ENCODE data around the gene KSR2. TPM values are rescaled to one million over a fixed set of nuclear protein-coding genes. Genes with fewer than 3 reads are reported as not detected.

KSR2 gene
- total RNA-seq, 2 donors from 2014 or later = 0.66 to 1.0 TPM

GRCh38 chr12:117481470-117481869, 487.3 kb downstream of the KSR2 start:
- H3K4me1 ChIP-seq = no peaks in the 10 kb centered on the region
- no peaks in the 10 kb centered on the region for H3K36me3 ChIP-seq (replicated peaks in 1 of 2; ENCODE audit: insufficient read depth in 1 of 2, low read depth in 2 of 2)
- no peak for ATAC-seq
- intact Hi-C loops (cut with DNase I) = no loop called here
- TF ChIP-seq POLR2A (IDR thresholded peaks at IDR 0.05) = no peak
- TF ChIP-seq, protein P1, sequence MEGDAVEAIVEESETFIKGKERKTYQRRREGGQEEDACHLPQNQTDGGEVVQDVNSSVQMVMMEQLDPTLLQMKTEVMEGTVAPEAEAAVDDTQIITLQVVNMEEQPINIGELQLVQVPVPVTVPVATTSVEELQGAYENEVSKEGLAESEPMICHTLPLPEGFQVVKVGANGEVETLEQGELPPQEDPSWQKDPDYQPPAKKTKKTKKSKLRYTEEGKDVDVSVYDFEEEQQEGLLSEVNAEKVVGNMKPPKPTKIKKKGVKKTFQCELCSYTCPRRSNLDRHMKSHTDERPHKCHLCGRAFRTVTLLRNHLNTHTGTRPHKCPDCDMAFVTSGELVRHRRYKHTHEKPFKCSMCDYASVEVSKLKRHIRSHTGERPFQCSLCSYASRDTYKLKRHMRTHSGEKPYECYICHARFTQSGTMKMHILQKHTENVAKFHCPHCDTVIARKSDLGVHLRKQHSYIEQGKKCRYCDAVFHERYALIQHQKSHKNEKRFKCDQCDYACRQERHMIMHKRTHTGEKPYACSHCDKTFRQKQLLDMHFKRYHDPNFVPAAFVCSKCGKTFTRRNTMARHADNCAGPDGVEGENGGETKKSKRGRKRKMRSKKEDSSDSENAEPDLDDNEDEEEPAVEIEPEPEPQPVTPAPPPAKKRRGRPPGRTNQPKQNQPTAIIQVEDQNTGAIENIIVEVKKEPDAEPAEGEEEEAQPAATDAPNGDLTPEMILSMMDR (IDR thresholded peaks at IDR 0.05) = no peak
- no peaks in the 10 kb centered on the region for H3K9me3 ChIP-seq
- WGBS, 2 donors = 86 to 100% methylated on average over 1 of the region's 1 CpG
- no peak overlapping the region for H3K27ac ChIP-seq
- DNase-seq = no peak
- no peak overlapping the region for H3K4me3 ChIP-seq
- no peaks in the 10 kb centered on the region for H3K27me3 ChIP-seq

GRCh38 chr12:117476341-117476740, 492.4 kb downstream of the KSR2 start:
- Histone ChIP-seq H3K27ac (no peak overlapping the region), H3K36me3 (replicated peaks in 1 of 2; ENCODE audit: insufficient read depth in 1 of 2, low read depth in 2 of 2) (no peaks in the 10 kb centered on the region), H3K4me3 (no peak overlapping the region), H3K27me3 (no peaks in the 10 kb centered on the region), H3K9me3 (no peaks in the 10 kb centered on the region), H3K4me1 (no peaks in the 10 kb centered on the region)
- no peak for DNase-seq
- 96% methylated on average over 5 to 7 of the region's 7 CpGs for WGBS, 2 donors
- no peak for ATAC-seq
- intact Hi-C loops (cut with DNase I) = no loop called here
- no peak for TF ChIP-seq POLR2A (IDR thresholded peaks at IDR 0.05)
- TF ChIP-seq, protein P1 (IDR thresholded peaks at IDR 0.05) = no peak

- no peak overlapping the region for H3K27ac ChIP-seq
- WGBS, 2 donors = 59 to 68% methylated on average over 3 of the region's 3 CpGs
- no peaks in the 10 kb centered on the region for H3K4me1 ChIP-seq
- intact Hi-C loops (cut with DNase I) = no loop called here
- no peak for DNase-seq
- H3K4me3 ChIP-seq = no peak overlapping the region
- no peak for ATAC-seq
- no peaks in the 10 kb centered on the region for H3K27me3 ChIP-seq
- no peaks in the 10 kb centered on the region for H3K9me3 ChIP-seq
- H3K36me3 ChIP-seq (replicated peaks in 1 of 2; ENCODE audit: insufficient read depth in 1 of 2, low read depth in 2 of 2) = no peaks in the 10 kb centered on the region
- TF ChIP-seq, protein P1 (IDR thresholded peaks at IDR 0.05) = no peak
Measured at GRCh38 chr12:117473856-117474255, 494.9 kb downstream of the KSR2 start.

- H3K4me3 ChIP-seq = no peak overlapping the region
- ATAC-seq (no peak), DNase-seq (peak in 2 of 4 donors; percentile 20 to 41)
- intact Hi-C loops (cut with DNase I) = no loop called here
- no peak overlapping the region for H3K27ac ChIP-seq
- H3K36me3 ChIP-seq (replicated peaks in 1 of 2; ENCODE audit: insufficient read depth in 1 of 2, low read depth in 2 of 2) = no peaks in the 10 kb centered on the region
- TF ChIP-seq, protein P1 (IDR thresholded peaks at IDR 0.05) = peak; percentile 5 to 45 (median 42)
- no peak for TF ChIP-seq POLR2A (IDR thresholded peaks at IDR 0.05)
- 46 to 59% methylated on average over 5 of the region's 5 CpGs for WGBS, 2 donors
- no peaks in the 10 kb centered on the region for H3K4me1 ChIP-seq
- no peaks in the 10 kb centered on the region for H3K9me3 ChIP-seq
- no peaks in the 10 kb centered on the region for H3K27me3 ChIP-seq
Measured at GRCh38 chr12:117472983-117473382, 495.8 kb downstream of the KSR2 start.

- DNase-seq (no peak), ATAC-seq (no peak)
- Histone ChIP-seq H3K36me3 (replicated peaks in 1 of 2; ENCODE audit: insufficient read depth in 1 of 2, low read depth in 2 of 2) (no peaks in the 10 kb centered on the region), H3K4me3 (no peak overlapping the region), H3K9me3 (no peaks in the 10 kb centered on the region), H3K27me3 (no peaks in the 10 kb centered on the region), H3K4me1 (no peaks in the 10 kb centered on the region), H3K27ac (no peak overlapping the region)
- intact Hi-C loops (cut with DNase I) = no loop called here
- WGBS, 2 donors = 64 to 75% methylated on average over 2 of the region's 2 CpGs
- TF ChIP-seq POLR2A (IDR thresholded peaks at IDR 0.05) = no peak
- TF ChIP-seq, protein P1 (IDR thresholded peaks at IDR 0.05) = peak in 3 of 7 experiments; percentile 19 to 25 (median 24)
Measured at GRCh38 chr12:117470804-117471203, 498.0 kb downstream of the KSR2 start.
